Ovary (tissue), 3 donors: ENCODE data around the gene SLC38A10.

Source experiments
- CTCF ChIP-seq, 3 donors: fragments of 450-650 bp in 2 of 3; fragments of 200-600 bp in 1 of 3; IDR thresholded peaks; one replicate each; pipeline versions ENCODE4 v1.5.1 to v1.8.0; 2016 to 2022; ENCODE audit warnings: antibody characterized with exemption in 3 of 3, mild to moderate bottlenecking in 1 of 3
- EP300 ChIP-seq: sonication (generic); formaldehyde crosslinking; IDR thresholded peaks from one replicate; pipeline ENCODE4 v1.6.1; 2017; ENCODE audit warnings: antibody characterized with exemption
- POLR2A ChIP-seq: fragments of 450-650 bp; IDR thresholded peaks from one replicate; pipeline ENCODE4 v1.6.1; 2017; ENCODE audit warnings: antibody characterized with exemption, mild to moderate bottlenecking, moderate library complexity
- donor health status: DM: no; HTN: no; CAD: no.

GRCh38 chr17:81295031-81295675 lies at the start of gene SLC38A10:
- no peak for TF ChIP-seq CTCF (IDR thresholded peaks at IDR 0.05)
- peak; percentile 93 for TF ChIP-seq POLR2A
- TF ChIP-seq EP300 = peak; percentile 6
